Renal pelvis (tissue), 4 donors: ENCODE data around the gene ELL2. TPM values are rescaled to one million over a fixed set of nuclear protein-coding genes. Genes with fewer than 3 reads are reported as not detected.
"Not testable (repeated sequence)": the region's sequence is repeated elsewhere in the genome, so short reads cannot be mapped to it uniquely, and the experiment has no call there.

Experiments
- DNase-seq: peaks from one replicate; pipeline ENCODE4 v3.0.0-alpha.2; 2013
- polyA plus RNA-seq, 3 donors: library from polyadenylated mRNA; unstranded; fragments of 120-200 nt; gene quantifications; one replicate each; pipeline ENCODE4 v1.2.1, GENCODE V29; 2013; ENCODE audit not compliant: insufficient read length in 3 of 3

The ELL2 gene
- polyA plus RNA-seq, 3 donors = 9.2 to 12.5 (median 11.1) TPM

DNA sequence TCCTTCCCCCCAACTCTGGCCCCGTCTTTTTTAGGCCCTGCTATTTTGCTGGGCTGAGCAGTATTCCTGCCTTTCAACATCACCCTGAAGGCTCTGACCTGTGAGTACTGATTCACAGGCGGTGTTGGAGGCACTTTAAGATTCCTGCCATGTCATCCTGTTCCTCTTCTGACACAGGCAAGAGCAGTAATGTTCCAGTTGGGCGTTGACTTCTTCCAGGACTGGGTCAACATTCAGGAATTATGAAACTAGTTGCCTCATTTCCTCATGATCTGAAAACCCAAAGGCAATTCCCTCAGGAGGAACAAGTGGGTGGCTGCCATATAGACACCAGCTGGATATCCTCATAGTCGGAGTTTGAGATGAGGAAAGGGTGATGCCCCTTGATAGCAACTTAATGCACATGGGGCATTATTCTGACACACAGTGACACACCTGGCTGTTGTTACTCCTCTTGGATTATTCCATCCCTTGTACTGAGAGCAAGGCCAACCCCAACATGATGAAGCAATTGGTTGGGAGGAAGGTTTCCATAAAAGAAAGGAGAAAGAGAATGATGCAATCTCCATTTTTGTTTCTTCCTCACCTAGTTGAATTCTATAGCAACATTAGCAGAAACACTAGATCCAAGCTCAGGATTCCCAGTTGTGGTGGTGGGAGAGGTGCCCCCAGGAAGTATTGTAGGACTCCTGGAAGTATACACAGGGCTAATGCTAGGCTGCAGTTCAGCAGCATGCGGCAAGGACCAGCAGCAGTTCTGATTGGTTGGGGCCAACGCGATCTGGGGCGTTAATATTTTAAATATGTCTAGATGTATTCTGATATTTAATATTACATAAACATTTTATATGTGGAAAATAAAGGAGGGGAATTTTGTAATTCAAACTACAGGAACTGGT lies 119.5 kb downstream of the ELL2 start:
- no peak for DNase-seq

DNA sequence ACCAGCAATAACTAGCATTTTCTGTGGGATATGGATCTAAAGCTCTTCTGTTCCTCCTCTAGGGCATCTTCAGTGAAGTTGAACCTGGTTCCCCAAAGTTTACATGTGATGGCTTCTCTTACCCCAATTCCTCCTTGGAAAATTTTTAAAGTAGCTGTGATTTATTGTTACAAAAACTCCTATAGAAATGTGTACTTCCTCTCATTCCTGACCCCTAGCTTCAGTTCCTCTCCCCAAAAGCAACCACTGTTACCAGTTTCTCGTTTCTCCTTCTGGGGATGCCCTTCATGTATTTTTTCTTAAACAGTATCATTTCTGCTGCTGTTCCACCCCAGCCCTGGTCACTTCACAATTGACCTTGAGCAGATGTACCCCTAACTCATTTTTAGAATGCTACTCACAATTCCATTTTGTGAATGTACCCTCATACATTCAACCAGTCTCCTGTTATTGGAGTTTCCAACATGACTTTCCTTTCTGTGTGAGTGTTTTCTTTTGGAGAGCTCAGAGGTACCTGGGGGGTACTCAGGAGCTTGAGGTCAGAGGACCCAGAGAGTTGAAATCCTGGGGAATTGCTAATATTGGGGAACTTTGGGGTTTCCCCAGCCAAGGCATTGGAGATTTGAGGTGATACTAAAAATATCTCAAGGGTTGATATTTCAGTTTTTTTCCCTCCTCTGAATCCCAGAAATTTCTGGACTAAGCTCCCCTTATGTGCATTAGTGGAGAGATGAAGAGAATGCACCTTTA lies 120.5 kb downstream of the ELL2 start:
- no peak for DNase-seq

DNA sequence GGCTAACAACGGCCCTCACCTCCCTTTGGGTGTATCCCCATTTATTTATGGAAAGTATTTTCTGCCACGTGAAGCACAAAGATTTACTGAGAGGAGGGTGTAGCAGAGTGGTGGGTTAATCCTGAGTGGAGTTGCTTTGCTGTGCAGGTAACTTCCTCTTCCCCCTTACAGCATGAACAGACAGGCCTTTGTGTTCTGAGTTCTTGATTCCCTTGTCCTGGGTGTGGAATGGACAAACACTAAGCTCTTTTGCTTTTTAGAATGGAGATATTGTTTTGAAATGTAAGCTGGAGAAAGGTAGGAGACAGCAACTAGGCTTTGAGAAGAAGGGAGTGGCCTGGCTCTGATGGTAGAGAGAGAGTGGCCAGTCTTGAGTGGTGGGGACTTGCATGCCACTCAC lies 122.0 kb downstream of the ELL2 start:
- DNase-seq = no peak

DNA sequence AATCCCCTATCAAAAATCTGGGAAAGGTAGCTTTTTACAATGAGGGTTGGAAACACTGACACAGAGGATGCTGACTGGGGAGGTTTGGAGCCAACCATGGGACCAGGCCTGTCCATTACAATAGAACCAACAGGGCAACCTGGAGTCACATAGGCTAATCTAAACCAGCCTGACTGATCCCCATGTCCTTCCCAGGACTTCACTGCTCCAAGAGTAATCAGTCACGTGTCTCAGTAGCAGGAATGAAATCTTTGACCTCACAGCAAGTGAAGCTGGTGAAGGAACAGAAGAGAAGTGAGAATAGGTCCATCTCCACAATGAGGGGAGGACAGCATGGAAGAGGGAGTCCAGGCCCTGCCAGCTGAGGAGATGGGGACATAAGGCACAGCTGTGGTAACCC lies 123.1 kb downstream of the ELL2 start:
- DNase-seq = no peak

DNA sequence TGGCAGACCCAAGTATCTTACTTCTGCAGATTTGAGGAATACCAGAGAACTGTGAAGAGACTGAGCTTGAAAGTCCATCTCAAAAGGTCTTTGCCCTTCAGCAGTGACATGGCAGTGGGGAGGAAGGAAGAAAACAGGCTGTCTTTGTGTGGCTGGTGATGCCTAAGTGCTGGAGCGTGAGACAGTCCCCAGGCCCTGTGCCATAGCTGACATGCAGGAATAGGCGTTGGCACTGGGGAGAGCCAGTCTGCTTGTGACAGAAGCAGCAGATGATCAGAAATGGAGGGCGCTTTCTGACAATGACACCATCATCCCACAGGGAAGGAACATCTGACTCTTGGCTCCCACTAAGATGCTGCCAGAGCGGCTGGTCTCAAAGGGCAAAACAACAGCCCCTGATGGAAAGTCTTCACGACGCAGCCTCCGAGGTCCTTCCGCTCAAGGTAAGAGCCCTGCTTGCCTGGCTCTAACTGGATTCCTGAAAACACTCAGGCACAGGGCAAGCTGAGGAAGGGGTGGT lies 123.6 kb downstream of the ELL2 start:
- DNase-seq = no peak

DNA sequence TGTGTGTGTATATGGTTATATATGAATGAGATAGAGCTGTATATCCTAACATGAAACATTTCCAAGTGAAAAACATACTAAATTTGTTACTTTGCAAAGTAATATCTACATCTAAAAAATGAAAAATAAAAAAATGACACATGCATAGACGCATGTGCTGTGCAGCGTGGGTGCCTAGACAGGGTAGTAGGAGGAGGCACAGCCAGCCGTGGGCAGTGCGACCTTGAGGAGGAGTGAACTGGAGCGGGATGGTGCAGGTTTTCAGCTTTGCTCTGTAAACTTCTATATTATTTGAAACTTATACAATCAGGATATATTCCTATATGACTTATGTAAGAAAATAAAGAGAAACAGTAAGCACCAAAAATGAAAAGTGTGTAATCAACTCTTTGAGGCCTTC lies 124.2 kb downstream of the ELL2 start:
- DNase-seq = no peak

DNA sequence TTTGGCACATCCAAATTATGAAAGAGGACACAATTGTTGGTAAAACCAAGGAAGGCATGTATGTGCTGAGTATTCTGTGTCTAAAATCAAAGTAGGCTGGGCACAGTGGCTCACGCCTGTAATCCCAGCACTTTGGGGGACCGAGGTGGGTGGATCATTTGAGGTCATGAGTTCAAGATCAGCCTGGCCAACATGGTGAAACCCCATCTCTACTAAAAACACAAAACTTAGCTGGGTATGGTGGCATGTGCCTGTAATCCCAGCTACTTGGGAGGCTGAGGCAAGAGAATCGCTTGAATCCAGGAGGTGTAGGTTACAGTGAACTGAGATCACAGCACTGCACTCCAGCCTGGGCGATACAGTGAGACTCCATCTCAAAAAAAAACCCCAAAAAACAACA lies 124.7 kb downstream of the ELL2 start:
- DNase-seq = not testable (repeated sequence)

DNA sequence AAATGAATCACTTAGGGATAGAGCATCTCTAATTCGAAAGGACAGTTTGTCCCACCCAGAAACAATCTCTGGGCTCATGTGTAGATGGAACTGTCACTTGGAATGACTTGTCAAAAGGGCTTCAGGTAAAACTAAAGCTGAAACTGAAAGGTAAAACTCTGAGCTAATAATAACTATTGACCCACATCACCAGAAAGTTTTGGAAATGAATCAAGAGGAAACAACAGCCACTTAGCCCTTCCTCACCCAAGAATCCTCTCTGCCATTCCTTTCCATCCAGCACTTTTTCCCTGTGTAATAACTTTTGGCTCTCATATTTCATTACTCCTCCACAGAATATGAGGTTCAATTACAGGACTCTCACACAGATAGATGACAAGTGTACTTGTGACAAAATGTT lies 125.1 kb downstream of the ELL2 start:
- no peak for DNase-seq

DNA sequence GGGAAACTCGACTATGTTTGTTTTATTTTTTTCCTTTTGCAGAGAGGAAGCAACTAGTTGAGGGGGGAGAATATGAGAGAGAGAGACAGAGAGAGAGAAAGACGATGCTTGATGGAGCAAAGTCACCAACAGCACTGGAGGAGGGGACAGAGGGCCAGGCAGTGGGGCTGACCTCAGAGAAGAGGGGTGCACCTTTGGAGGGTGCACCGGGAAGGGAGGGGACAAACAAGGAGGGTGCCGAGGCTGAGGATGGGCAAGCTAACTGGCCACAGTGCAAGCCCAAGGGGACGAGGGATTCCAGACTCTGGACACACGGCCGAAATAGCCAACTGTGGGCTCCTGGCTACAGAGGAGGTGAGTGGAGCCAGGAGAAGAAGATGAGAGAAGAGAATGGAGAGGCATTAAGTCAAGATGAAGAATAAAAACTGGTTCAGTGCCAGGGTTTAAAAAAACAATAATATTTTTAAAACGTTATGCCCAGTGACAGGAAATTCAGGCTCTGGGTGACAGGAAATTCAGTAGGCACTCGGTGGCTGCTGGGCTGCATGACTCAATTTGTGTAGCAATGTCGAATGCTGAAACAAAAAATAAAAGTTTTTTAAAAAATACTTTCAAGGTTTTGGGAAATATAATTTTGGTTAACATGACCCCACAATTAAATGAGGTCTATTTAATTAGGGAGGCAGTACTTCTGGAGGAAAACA lies 125.8 kb downstream of the ELL2 start:
- DNase-seq = no peak

Other genes with a start within 250 kb of the ELL2 start
- gene RHOBTB3, start 230.5 kb downstream of the ELL2 start, polyA plus RNA-seq = 10 to 100 TPM; 61.3 to 80.2 (median 69.9) TPM
- 10 to 100 TPM; 69.0 to 72.0 (median 71.1) TPM for gene GLRX, start 139.1 kb downstream of the ELL2 start, polyA plus RNA-seq